Superior temporal gyrus (tissue), 1 donor: ENCODE data around the gene PECR.
"Not testable (repeated sequence)": the region's sequence is repeated elsewhere in the genome, so short reads cannot be mapped to it uniquely, and the experiment has no call there.

Experiments used
- DNase-seq: peaks from one replicate; pipeline ENCODE4 v3.0.0-alpha.2; 2016; ENCODE audit errors: extremely low spot score

PECR gene

DNA sequence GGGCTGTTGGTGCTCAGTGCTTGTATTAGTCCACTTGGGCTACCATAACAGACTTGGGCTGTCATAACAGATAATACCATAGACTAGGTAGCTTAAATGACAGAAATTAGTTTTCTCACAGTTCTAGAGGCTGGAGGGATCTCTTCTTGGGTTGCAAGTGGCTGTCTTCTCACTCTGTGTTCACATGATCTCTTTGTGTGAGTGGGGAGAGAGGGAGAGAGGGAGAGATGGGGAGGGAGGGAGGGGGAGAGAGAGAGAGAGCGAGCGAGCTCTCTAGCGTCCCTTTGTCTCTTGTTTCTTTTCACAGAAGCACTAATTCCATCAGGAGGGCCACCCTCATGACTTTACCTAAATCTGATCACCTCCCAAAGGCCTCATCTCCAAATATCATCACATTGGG lies 23.1 kb upstream of the PECR start:
- peak; percentile 49 for DNase-seq

GRCh38 chr2:216103213-216103612 lies 21.6 kb upstream of the PECR start:
- DNase-seq: no peak

DNA sequence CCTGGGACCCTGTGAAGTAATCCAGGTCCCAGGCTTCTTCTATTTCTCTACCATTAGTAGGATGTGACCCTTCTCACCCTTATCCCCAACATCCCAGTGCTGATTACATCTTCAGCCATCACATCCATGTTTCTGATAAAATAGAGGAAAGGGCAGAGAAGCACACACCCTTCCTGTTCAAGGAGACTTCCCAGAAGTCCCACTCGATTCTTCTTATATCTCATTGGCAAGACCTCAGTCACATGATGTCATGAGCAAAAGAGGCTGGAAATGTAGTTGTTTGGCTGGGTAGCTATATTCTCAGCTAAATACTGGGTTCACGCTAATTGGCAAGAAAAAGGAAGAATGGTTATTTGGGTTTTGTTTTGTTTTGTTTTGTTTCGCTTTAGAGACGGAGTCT lies 19.5 kb upstream of the PECR start:
- no peak for DNase-seq

DNA sequence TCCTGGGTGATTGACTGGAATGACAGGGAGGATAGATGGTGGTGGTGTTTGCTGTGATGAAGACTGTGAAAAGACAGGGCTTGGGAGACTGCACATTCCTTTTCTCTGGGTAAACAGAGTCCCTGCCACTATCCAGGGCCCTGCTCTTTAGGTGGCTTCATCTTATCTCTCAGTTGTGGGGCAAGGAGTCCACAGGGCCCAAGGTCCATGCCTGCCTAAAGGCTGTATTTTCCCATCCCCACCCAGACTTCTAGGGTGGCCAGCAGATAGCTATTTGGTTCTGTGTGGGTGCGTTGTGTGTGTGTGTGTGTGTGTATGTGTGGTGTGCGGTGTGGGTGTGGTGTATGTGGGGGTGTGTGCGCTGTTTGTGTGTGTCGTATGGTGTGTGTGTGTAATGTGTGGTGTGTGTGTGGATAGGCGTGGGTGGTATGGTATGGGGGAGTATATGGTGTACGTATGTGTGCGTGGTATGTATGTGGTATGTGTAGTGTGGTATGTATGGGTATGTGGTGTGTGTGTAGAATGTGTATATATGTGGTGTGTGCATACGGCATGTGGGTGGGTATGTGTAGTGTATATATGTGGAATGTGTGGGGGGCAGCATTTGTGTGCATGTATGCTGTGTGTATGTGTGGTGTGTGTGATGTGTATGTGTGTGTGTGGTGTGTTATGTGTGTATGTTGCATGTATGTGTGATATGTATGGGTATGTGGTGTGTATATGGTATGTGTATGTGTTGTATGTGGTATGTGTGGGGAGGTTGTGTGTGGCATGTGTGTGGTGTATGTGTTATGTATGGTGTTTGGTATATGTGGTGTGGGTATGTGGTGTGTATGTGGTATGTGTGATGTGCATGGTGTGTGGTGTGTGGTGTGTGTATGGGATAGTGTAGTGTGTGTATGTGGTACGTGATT lies 17.1 kb upstream of the PECR start:
- DNase-seq: no peak

- DNase-seq: no peak
Measured at GRCh38 chr2:216094701-216095100, 13.1 kb upstream of the PECR start.

GRCh38 chr2:216092646-216093045 lies 11.0 kb upstream of the PECR start:
- DNase-seq: no peak

DNA sequence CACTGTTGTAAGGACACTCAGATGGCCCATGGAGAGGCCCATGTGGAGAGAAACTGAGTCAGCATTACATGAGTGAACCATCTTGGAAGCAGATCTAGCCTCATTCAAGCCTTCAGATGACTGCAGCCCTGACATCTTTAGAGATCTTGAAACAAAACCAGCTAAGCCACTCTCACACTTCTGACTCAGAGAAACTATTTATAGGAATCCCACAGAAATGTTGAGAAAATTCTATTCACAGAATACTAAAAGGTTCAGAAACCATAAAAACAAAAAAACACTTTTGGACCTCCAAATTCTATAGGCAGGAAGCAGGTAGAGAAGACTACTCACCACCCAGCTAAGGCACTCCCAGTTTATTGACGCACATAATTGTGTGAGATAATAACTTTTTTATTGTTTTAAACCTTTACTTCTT lies 8.8 kb upstream of the PECR start:
- DNase-seq: no peak

DNA sequence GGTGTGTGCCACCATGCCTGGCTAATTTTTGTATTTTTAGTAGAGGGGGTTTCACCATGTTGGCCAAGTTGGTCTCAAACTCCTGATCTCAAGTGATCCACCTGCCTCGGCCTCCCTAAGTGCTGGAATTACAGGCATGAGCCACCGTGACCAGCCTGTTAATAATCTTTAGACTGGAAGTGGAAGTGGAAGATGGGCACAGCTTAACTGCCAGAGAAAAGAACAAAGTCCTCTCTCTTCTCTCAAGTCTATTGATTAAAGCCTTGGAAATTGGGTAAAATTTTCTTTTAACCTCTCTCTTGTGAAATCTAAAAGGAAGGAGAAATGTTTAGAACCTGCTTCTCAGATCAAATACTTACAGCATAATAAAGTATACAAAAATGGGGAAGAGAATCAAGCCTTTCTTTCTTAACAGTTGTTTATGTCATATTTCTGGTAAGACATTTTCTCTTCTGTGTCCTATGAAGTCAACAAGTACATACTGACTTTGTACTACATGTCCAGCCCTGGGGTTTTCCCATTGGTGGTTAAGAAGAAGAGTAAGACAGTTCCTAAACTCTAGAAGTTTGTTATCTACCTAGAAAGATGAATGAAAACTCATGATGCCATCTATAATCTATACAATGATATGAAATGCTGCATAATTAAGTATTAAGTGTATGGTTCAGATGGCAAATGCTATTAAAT lies 4.7 kb upstream of the PECR start:
- no peak for DNase-seq

GRCh38 chr2:216084547-216084946 lies 2.9 kb upstream of the PECR start:
- DNase-seq: no peak

- no peak for DNase-seq
Measured at GRCh38 chr2:216083464-216084281, 2.1 kb upstream of the PECR start.

DNA sequence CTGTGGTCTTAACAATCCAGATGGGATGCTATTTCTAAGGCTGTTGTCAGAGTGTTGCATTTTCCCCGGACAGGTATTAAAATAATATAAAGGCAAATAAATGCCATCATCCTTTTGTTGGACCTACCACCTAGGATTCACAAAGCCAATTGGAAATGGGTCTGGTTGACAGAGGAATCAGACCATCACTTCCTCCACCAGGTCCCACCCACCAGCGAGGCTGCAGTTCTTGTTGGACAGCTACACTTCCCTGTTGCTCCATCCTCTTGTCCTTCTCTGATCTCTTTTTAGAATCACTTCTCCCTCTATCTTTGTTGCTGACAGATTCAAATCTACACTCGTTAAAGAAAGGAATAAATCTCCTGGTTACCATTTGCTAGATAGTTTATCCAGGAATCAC lies 1.2 kb upstream of the PECR start:
- peak; percentile 62 for DNase-seq

DNA sequence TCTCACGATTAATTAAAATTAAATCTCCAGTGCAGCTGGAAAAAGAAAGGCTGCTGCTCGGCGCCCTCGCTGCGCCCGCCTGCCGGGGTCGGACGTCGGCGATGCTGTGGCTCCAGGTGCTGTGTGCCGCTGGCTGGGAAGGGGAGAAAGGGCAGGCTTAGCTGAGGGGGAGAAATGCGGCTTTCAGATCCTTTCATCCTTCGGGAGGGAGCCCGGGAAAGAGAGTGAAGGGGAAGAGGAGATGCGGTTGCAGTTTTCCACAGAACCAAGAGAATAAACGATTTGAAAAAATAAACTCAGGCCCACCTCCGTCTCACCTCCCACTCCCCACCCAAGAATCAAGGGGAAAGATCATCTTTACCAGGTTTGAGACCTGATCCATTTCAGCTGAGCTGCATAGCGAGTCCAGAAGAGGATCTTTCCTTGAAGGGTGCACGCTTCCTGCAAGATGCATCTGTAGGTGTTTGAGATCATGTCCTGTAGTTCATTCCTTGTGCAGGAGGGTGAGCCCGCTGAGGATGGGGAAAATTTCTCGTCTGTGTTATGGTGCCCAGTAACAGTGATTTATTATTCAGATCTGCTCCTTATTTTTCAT lies 605 bp upstream of the PECR start:
- peak; percentile 58 for DNase-seq

DNA sequence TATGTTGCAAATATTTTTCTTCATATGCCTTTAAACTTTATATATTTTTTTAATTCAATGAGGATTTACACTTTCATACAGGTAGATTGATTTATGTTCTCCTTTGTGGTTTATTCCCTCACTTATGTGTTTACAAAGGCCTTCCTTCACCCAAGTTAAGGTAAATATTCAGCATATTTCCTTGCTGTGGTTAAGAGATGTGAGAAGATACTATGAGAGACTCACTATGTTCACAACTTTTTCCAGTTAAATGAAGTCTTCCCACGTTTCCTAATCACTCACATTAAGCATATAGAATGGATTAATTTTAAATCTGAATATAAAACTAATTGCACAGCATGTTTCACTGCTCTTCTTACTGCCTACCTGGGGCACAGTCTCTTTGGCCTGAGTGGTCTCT lies 597 bp downstream of the PECR start:
- DNase-seq: no peak

GRCh38 chr2:216080048-216080447 lies 1.6 kb downstream of the PECR start:
- not testable (repeated sequence) for DNase-seq

DNA sequence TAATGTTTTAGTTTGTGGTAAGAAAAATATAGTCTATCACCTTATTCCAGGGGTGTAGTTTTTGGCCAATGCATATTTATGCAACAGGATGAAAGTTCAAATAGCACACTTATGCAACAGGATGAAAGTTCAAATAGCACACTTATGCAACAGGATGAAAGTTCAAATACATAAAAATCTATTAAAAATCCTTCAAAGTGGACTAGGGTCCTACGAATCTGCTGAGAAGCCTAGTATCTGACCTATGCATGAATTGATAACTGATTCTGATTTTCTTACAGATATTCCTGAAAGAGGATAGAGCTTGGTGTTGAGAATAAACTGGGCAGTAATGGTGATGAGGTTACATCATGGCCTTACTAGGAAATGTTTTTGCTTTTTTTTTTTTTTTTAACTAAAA lies 2.8 kb downstream of the PECR start:
- no peak for DNase-seq

DNA sequence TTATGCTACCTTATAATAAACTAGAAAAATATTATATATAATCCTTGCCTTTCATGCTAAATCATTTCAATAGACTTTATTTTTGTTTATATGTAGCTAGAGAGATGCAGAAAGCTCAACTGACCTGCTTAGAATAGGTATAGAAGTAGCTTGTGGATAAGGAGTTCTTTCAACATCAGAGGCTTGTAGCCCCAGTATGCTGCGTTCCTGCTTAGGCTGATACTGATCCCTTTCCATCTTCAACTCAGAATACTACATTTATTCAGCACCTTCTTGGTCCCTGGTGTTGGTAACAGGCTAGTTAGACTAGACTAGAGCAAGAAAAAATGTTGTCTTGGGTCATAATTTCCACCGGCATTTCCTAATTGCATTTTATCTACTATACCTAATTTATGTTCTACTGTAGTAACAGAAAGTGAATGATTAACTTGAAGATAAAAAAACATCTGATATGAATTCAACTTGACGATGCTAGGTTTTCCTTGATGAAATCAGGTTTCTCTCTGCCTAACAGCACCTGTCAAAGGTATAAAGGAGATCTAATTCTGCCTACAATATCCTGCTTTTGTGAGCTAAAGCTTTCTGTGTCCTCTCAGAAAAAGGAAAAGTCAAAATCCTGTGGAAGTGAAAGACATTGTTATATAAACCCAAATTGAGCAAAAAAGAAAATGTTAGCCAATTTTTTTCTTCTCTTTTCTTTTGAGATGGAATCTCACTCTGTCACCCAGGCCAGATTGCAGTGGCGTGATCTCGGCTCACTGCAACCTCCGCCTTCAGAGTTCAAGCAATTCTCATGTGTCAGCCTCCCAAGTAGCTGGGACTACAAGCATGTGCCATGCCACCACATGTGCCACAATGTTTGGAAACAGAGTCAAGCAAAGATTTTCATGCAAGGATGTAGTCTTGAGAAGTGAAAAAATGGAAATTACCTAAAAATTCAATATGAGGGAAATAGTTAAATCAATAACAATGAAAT lies 5.8 kb downstream of the PECR start:
- no peak for DNase-seq

GRCh38 chr2:216074794-216075193 lies 6.8 kb downstream of the PECR start:
- no peak for DNase-seq

DNA sequence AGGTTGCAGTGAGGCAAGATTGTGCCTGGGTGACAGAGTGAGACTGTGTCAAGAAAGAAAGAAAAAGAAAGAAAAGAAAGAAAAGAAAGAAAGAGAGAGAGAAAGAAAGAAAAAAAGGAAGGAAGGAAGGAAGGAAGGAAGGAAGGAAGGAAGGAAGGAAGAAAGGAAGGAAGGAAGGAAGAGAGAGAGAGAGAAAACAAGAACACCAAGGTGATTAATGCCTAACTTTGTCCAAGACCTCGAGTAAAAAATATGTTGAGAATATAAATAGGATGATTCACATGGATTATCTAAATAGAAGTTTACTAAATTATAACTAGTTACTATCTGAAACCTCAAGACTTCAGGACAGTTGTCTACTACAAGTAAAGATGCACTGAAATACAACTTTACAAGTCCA lies 7.2 kb downstream of the PECR start:
- no peak for DNase-seq

GRCh38 chr2:216073773-216074172 lies 7.8 kb downstream of the PECR start:
- no peak for DNase-seq

- no peak for DNase-seq
Measured at GRCh38 chr2:216072473-216072872, 9.1 kb downstream of the PECR start.
